HL-60 (cell line): ENCODE data around the gene MACROD2.

ENCODE experiments used
- DNase-seq, 2 experiments: peaks; one replicate each; pipeline ENCODE4 v3.0.0-alpha.2; 2010 to 2020; ENCODE audit warnings: low read depth in 1 of 2, low spot score in 1 of 2
- H3K27ac ChIP-seq: fragments of 250-450 bp; sonication (Bioruptor Pico); replicated peaks from 2 replicates; pipeline ENCODE4 v1.5.1; 2020; ENCODE audit warnings: mild to moderate bottlenecking, moderate library complexity
- H3K27me3 ChIP-seq: fragments of 250-450 bp; sonication (Bioruptor Pico); 2 replicates; pipeline ENCODE4 v1.5.1; 2021; ENCODE audit warnings: mild to moderate bottlenecking, moderate library complexity; ENCODE audit not compliant: insufficient read depth, poor library complexity, severe bottlenecking
- H3K4me3 ChIP-seq: replicated peaks from 2 replicates; pipeline ENCODE4 v1.5.1; 2011; ENCODE audit warnings: mild to moderate bottlenecking, control low read depth, low read length; ENCODE audit not compliant: insufficient read depth
- GABPA ChIP-seq: IDR thresholded peaks from 2 replicates; pipeline ENCODE4 v1.6.1; 2012; ENCODE audit warnings: low read depth
- POLR2AphosphoS5 ChIP-seq: IDR thresholded peaks from 2 replicates; pipeline ENCODE4 v1.6.1; 2012; ENCODE audit warnings: low read depth
- SPI1 ChIP-seq: IDR thresholded peaks from 2 replicates; pipeline ENCODE4 v1.6.1; 2012; ENCODE audit warnings: low read depth, mild to moderate bottlenecking, borderline replicate concordance
- TF ChIP-seq, protein P1 (sequence below): IDR thresholded peaks from one replicate; pipeline ENCODE4 v1.5.1; 2011; ENCODE audit warnings: low read length, control low read depth, inconsistent platforms; ENCODE audit not compliant: insufficient read depth
- TF ChIP-seq, protein P2 (sequence below): IDR thresholded peaks from 2 replicates; pipeline ENCODE4 v1.6.1; 2012; ENCODE audit warnings: low read depth; ENCODE audit not compliant: insufficient replicate concordance

MACROD2 gene

DNA sequence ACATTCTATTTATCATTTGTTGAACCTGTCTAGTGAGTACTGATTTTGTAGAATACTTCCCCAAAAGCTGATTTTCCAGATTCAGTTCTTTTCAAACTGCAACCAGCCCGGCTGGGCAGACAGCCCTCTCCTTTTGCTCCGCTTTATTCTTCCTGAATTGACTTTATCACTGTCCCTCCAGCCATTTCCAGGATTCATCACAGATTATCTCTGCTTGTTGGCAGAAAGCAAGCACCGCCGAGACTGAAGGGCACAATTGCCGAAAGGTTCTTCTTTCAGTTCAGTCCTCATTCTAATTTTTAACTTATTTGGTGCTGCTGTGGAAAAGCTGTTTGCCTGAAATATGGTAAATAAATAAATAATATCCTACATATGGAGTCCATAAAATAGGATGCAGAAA is 711.2 kb downstream of the MACROD2 start:
- TF ChIP-seq, protein P1, sequence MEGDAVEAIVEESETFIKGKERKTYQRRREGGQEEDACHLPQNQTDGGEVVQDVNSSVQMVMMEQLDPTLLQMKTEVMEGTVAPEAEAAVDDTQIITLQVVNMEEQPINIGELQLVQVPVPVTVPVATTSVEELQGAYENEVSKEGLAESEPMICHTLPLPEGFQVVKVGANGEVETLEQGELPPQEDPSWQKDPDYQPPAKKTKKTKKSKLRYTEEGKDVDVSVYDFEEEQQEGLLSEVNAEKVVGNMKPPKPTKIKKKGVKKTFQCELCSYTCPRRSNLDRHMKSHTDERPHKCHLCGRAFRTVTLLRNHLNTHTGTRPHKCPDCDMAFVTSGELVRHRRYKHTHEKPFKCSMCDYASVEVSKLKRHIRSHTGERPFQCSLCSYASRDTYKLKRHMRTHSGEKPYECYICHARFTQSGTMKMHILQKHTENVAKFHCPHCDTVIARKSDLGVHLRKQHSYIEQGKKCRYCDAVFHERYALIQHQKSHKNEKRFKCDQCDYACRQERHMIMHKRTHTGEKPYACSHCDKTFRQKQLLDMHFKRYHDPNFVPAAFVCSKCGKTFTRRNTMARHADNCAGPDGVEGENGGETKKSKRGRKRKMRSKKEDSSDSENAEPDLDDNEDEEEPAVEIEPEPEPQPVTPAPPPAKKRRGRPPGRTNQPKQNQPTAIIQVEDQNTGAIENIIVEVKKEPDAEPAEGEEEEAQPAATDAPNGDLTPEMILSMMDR: no peak
- no peak for TF ChIP-seq GABPA
- no peak for TF ChIP-seq SPI1
- TF ChIP-seq, protein P2, sequence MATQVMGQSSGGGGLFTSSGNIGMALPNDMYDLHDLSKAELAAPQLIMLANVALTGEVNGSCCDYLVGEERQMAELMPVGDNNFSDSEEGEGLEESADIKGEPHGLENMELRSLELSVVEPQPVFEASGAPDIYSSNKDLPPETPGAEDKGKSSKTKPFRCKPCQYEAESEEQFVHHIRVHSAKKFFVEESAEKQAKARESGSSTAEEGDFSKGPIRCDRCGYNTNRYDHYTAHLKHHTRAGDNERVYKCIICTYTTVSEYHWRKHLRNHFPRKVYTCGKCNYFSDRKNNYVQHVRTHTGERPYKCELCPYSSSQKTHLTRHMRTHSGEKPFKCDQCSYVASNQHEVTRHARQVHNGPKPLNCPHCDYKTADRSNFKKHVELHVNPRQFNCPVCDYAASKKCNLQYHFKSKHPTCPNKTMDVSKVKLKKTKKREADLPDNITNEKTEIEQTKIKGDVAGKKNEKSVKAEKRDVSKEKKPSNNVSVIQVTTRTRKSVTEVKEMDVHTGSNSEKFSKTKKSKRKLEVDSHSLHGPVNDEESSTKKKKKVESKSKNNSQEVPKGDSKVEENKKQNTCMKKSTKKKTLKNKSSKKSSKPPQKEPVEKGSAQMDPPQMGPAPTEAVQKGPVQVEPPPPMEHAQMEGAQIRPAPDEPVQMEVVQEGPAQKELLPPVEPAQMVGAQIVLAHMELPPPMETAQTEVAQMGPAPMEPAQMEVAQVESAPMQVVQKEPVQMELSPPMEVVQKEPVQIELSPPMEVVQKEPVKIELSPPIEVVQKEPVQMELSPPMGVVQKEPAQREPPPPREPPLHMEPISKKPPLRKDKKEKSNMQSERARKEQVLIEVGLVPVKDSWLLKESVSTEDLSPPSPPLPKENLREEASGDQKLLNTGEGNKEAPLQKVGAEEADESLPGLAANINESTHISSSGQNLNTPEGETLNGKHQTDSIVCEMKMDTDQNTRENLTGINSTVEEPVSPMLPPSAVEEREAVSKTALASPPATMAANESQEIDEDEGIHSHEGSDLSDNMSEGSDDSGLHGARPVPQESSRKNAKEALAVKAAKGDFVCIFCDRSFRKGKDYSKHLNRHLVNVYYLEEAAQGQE: no peak
- no peak for TF ChIP-seq POLR2AphosphoS5
- Histone ChIP-seq H3K4me3 (no peak overlapping the region), H3K27me3 (no peaks in the 10 kb centered on the region), H3K27ac (no peak overlapping the region)
- DNase-seq: no peak

DNA sequence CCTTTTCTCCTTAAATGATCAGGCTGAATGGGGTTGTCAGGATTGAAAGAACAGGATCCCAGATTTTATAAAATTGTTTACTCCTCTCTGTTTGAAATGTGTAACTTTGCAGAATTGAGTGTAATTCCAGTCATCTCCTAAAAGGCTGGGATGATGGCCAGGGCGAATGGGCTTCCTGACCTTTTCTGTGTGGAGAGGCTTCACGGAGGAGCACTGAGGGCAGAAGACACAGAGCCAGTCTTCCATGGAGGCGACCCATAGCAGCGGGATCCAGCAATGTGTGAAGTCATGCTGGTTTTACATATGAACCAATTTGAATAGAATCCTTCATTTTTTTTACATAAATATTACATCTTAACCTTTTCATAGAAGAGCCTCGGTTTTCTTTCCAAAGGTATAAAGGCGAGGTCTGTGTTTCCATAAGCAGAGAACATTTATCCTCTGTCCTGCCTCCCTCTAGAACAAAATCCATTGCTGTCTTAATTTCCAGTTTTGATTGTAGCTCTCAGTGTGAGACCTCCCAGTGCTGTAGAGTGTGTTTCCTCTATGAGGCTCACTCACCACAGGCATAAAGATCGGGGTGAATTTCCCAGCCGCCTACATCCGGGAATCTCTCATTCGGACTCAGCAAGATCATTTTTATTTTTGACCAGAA is 711.8 kb downstream of the MACROD2 start:
- no peak for DNase-seq
- TF ChIP-seq GABPA: no peak
- TF ChIP-seq SPI1: no peak
- TF ChIP-seq POLR2AphosphoS5: no peak
- TF ChIP-seq, protein P2: no peak
- TF ChIP-seq, protein P1: no peak
- H3K27ac ChIP-seq: no peak overlapping the region

DNA sequence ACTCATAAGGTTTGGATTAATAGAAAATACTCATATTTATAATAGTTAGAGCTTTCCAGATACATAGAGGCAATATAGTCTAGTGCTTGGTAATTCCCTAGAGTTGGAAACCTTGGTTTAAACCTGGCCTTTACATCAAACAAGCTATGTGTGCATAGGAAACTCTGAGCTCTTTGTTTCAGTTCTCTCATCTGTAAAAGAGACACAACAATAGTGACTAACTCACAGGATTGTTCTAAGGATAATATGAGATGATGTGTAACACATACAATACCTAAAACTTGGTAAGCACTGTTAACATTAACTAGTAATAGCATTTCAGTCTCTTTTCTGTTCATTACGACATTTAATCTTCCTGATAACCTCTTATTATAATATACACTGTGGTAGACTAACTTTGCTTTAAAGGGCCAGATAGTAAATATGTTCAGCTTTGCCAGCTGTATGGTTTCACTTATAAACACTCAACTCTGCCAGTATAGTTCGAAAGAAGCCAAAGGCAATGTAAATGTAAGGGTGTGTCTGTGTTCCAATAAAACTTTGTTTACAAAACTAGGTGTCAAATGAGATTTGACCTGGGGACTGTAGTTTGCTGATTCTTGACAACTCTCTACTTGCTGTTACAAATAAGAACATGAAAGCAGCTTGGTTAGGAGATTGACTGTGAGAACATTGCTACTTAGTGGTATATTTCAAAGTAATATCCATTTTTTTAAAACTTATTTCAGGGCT is 712.7 kb downstream of the MACROD2 start:
- DNase-seq: no peak
- H3K27ac ChIP-seq: no peak overlapping the region
- TF ChIP-seq, protein P1: no peak
- no peak for TF ChIP-seq GABPA
- TF ChIP-seq POLR2AphosphoS5: no peak
- TF ChIP-seq SPI1: no peak
- TF ChIP-seq, protein P2: no peak
- H3K4me3 ChIP-seq: no peak overlapping the region
- no peaks in the 10 kb centered on the region for H3K27me3 ChIP-seq

More for the DNA sequence above, 711.8 kb downstream of the MACROD2 start:
- no peaks in the 10 kb centered on the region for H3K27me3 ChIP-seq
- no peak overlapping the region for H3K4me3 ChIP-seq
